ENCODE measurements around the gene FAM180A. TPM values are rescaled to one million over a fixed set of nuclear protein-coding genes. Genes with fewer than 3 reads are reported as not detected.

Gene FAM180A
- total and polyA plus RNA-seq, 2 donors (not counting 1 experiment from before 2014, with no cell fraction given), result not detected

DNA sequence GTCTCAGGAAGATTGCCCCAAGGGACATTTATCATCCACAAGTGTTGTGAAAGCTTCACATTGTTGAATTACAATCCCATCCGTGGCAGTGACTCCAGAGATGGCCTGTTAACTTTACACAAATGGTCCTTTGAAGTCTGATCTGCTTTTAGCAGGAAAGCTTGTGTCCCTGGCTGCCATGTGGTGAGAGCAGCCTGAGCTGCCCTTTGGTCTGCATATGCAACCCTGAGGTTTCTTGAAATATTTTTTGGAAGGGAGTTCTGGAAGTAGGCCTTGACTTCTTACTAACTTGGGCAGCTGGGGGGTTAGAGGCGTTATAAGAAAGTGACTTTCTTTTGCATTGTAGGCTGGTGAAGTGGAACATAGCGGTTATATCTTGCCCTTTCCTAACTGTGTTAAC is 41.3 kb upstream of the FAM180A start:
- ATAC-seq (ENCODE audit: low read depth) (no peak), DNase-seq (no peak)
- intact Hi-C loops (cut with micrococcal nuclease), result no loop called here
- no peaks in the 10 kb centered on the region for H3K27me3 ChIP-seq (replicated peaks in 1 of 4; ENCODE audit: control extremely low read depth in 1 of 4, control insufficient read depth in 3 of 4, insufficient read depth in 4 of 4, low read length in 3 of 4)
- H3K4me1 ChIP-seq (ENCODE audit: control insufficient read depth in 2 of 2, insufficient read depth in 2 of 2, low read length in 2 of 2), result no peaks in the 10 kb centered on the region
- H4K20me1 ChIP-seq (ENCODE audit: control insufficient read depth, insufficient read depth, low read length, poor library complexity, severe bottlenecking), result no peaks in the 10 kb centered on the region
- H3K4me2 ChIP-seq (replicated peaks; ENCODE audit: low read depth, low read length, poor library complexity, severe bottlenecking), result no peak overlapping the region
- Mint-ChIP-seq H3K27ac (no peak overlapping the region), H3K9me3 (ENCODE audit: insufficient read depth) (no peaks in the 10 kb centered on the region), H3K27me3 (peaks cover 41% of the 10 kb centered on the region), H3K4me3 (no peak overlapping the region), H3K4me1 (no peaks in the 10 kb centered on the region)
- TF ChIP-seq EZH2 (IDR thresholded peaks at IDR 0.05; ENCODE audit: borderline replicate concordance, insufficient read depth, low read depth, low read length, poor library complexity, severe bottlenecking), result no peak
- TF ChIP-seq, protein P1, sequence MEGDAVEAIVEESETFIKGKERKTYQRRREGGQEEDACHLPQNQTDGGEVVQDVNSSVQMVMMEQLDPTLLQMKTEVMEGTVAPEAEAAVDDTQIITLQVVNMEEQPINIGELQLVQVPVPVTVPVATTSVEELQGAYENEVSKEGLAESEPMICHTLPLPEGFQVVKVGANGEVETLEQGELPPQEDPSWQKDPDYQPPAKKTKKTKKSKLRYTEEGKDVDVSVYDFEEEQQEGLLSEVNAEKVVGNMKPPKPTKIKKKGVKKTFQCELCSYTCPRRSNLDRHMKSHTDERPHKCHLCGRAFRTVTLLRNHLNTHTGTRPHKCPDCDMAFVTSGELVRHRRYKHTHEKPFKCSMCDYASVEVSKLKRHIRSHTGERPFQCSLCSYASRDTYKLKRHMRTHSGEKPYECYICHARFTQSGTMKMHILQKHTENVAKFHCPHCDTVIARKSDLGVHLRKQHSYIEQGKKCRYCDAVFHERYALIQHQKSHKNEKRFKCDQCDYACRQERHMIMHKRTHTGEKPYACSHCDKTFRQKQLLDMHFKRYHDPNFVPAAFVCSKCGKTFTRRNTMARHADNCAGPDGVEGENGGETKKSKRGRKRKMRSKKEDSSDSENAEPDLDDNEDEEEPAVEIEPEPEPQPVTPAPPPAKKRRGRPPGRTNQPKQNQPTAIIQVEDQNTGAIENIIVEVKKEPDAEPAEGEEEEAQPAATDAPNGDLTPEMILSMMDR (IDR thresholded peaks at IDR 0.05), result no peak
- H3K79me2 ChIP-seq (ENCODE audit: control insufficient read depth, insufficient read depth, low read length), result no peaks in the 10 kb centered on the region
- H3K27ac ChIP-seq (ENCODE audit: low read length in 2 of 2), result no peak overlapping the region
- no peak overlapping the region for H3K4me3 ChIP-seq (ENCODE audit: control extremely low read depth in 1 of 5, extremely low read depth in 1 of 5, insufficient read depth in 1 of 5, low read depth in 2 of 5, low read length in 4 of 5)
- WGBS (ENCODE audit: insufficient coverage), result 94% methylated on average over 2 of the region's 3 CpGs
- ChIA-PET CTCF (interaction anchor here (1.4 to 1.6 kb wide), 2 partner anchors 11 to 18 kb away, joined by 3 to 6 read pairs; no protein-coding TSS in a partner anchor), POLR2A (no interaction called here)
- H3K9ac ChIP-seq (ENCODE audit: low read length), result no peak overlapping the region
- no peaks in the 10 kb centered on the region for H3K36me3 ChIP-seq (replicated peaks in 1 of 2; ENCODE audit: control extremely low read depth in 1 of 2, control insufficient read depth in 1 of 2, extremely low read depth in 1 of 2, insufficient read depth in 2 of 2, low read length in 1 of 2)
- no peaks in the 10 kb centered on the region for H3K9me3 ChIP-seq (ENCODE audit: control extremely low read depth in 1 of 3, control insufficient read depth in 2 of 3, insufficient read depth in 1 of 3, low read length in 2 of 3)
- H2AFZ ChIP-seq (ENCODE audit: insufficient read depth, low read depth, low read length, poor library complexity, severe bottlenecking), result no peak overlapping the region

DNA sequence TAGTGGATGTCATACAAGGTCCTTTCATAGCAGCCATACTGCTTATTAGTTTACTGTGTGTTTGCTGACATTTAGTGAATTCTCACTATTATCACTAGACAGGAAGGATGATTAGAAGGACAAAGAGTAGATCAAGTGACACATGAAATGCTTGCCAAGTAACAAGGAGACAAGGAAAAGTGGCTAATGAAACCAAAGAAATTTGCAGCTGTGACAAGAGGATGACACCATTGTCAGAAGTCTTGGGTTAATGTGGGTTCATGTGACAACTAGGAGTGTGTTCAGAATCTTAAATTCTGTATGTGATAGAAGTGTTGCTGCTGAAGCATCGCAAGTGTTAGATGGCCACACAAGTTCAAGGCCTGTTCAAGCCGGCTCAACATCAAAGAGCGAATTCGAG is 40.8 kb upstream of the FAM180A start:
- DNase-seq (no peak), ATAC-seq (ENCODE audit: low read depth) (no peak)
- no peaks in the 10 kb centered on the region for H4K20me1 ChIP-seq (ENCODE audit: control insufficient read depth, insufficient read depth, low read length, poor library complexity, severe bottlenecking)
- WGBS (ENCODE audit: insufficient coverage), result 92% methylated on average over 4 of the region's 4 CpGs
- no peaks in the 10 kb centered on the region for H3K9me3 Mint-ChIP-seq (ENCODE audit: insufficient read depth)
- no peak overlapping the region for H2AFZ ChIP-seq (ENCODE audit: insufficient read depth, low read depth, low read length, poor library complexity, severe bottlenecking)
- no peak overlapping the region for H3K9ac ChIP-seq (ENCODE audit: low read length)
- TF ChIP-seq, protein P1 (IDR thresholded peaks at IDR 0.05), result no peak
- TF ChIP-seq EZH2 (IDR thresholded peaks at IDR 0.05; ENCODE audit: borderline replicate concordance, insufficient read depth, low read depth, low read length, poor library complexity, severe bottlenecking), result no peak
- ChIA-PET CTCF (no interaction called here), POLR2A (no interaction called here)
- no peaks in the 10 kb centered on the region for H3K9me3 ChIP-seq (ENCODE audit: control extremely low read depth in 1 of 3, control insufficient read depth in 2 of 3, insufficient read depth in 1 of 3, low read length in 2 of 3)
- peaks cover 0 to 4% (median 0%) of the 10 kb centered on the region in 4 experiments for H3K27me3 ChIP-seq (replicated peaks in 1 of 4; ENCODE audit: control extremely low read depth in 1 of 4, control insufficient read depth in 3 of 4, insufficient read depth in 4 of 4, low read length in 3 of 4)
- H3K4me1 ChIP-seq (ENCODE audit: control insufficient read depth in 2 of 2, insufficient read depth in 2 of 2, low read length in 2 of 2), result no peaks in the 10 kb centered on the region
- no peaks in the 10 kb centered on the region for H3K79me2 ChIP-seq (ENCODE audit: control insufficient read depth, insufficient read depth, low read length)
- no peak overlapping the region for H3K4me3 Mint-ChIP-seq
- no peak overlapping the region for H3K4me2 ChIP-seq (replicated peaks; ENCODE audit: low read depth, low read length, poor library complexity, severe bottlenecking)
- no peaks in the 10 kb centered on the region for H3K36me3 ChIP-seq (replicated peaks in 1 of 2; ENCODE audit: control extremely low read depth in 1 of 2, control insufficient read depth in 1 of 2, extremely low read depth in 1 of 2, insufficient read depth in 2 of 2, low read length in 1 of 2)
- H3K4me3 ChIP-seq (ENCODE audit: control extremely low read depth in 1 of 5, extremely low read depth in 1 of 5, insufficient read depth in 1 of 5, low read depth in 2 of 5, low read length in 4 of 5), result no peak overlapping the region
- intact Hi-C loops (cut with micrococcal nuclease), result no loop called here
- no peaks in the 10 kb centered on the region for H3K4me1 Mint-ChIP-seq
- peaks cover 47% of the 10 kb centered on the region for H3K27me3 Mint-ChIP-seq
- H3K27ac ChIP-seq (ENCODE audit: low read length in 2 of 2), result no peak overlapping the region
- no peak overlapping the region for H3K27ac Mint-ChIP-seq

Data from B cell (primary cell).